ENCODE data around the gene TPX2. TPM values are rescaled to one million over a fixed set of nuclear protein-coding genes. Genes with fewer than 3 reads are reported as not detected.

TPX2 gene
- total RNA-seq, 4 donors from 2014 or later = 4.4 to 11.2 (median 9.7) TPM

- no peaks in the 10 kb centered on the region for H3K36me3 ChIP-seq
- DNase-seq (ENCODE audit: low spot score in 2 of 2) = no peak
- no peak overlapping the region for H3K4me3 ChIP-seq
- H3K4me1 ChIP-seq = peaks cover 4% of the 10 kb centered on the region
- no peaks in the 10 kb centered on the region for H3K9me3 ChIP-seq
- WGBS = 79% methylated on average over 28 of the region's 32 CpGs
- H3K27ac ChIP-seq = no peak overlapping the region
- H3K27me3 ChIP-seq = peaks cover 34% of the 10 kb centered on the region
- TF ChIP-seq POLR2A (IDR thresholded peaks at IDR 0.05) (no peak), POLR2AphosphoS5 (IDR thresholded peaks at IDR 0.05) (no peak), CTCF (IDR thresholded peaks at IDR 0.05) (no peak), EP300 (IDR thresholded peaks at IDR 0.05) (no peak)
Measured at GRCh38 chr20:31848088-31848999, 109.3 kb downstream of the TPX2 start.

- H3K4me3 ChIP-seq = no peak overlapping the region
- peaks cover 34% of the 10 kb centered on the region for H3K27me3 ChIP-seq
- TF ChIP-seq POLR2A (IDR thresholded peaks at IDR 0.05) (no peak), EP300 (IDR thresholded peaks at IDR 0.05) (no peak)
- no peaks in the 10 kb centered on the region for H3K36me3 ChIP-seq
- WGBS = 14% methylated on average over 38 of the region's 45 CpGs
- no peak overlapping the region for H3K27ac ChIP-seq
- H3K4me1 ChIP-seq = peaks cover 4% of the 10 kb centered on the region
- DNase-seq (ENCODE audit: low spot score in 2 of 2) = no peak
- H3K9me3 ChIP-seq = no peaks in the 10 kb centered on the region
Measured at GRCh38 chr20:31849306-31849930, 110.3 kb downstream of the TPX2 start.

Other genes with a start within 250 kb of the TPX2 start
- gene HM13, start 224.8 kb upstream of the TPX2 start, total RNA-seq = 10 to 100 TPM; 44.3 to 59.7 (median 54.4) TPM
- 100 to 1,000 TPM; 335 to 766 (median 507) TPM for gene ID1, start 134.0 kb upstream of the TPX2 start, total RNA-seq
- gene COX4I2, start 101.4 kb upstream of the TPX2 start, total RNA-seq = 1 to 10 TPM in 1 of 4 donors, not detected in 3; 2.7 TPM
- 100 to 1,000 TPM; 104 to 120 (median 107) TPM for gene BCL2L1, start 16.4 kb upstream of the TPX2 start, total RNA-seq
- gene MYLK2, start 80.1 kb downstream of the TPX2 start, total RNA-seq = not detected
- gene FOXS1, start 106.3 kb downstream of the TPX2 start, total RNA-seq = not detected
- gene DUSP15, start 131.2 kb downstream of the TPX2 start, total RNA-seq = 1 to 10 TPM in 3 of 4 donors, not detected in 1; 1.1 to 2.4 (median 1.1) TPM
- under 1 TPM in 2 of 4 donors, not detected in 2; 0.49 to 0.68 TPM for gene TTLL9, start 131.3 kb downstream of the TPX2 start, total RNA-seq
- gene PDRG1, start 212.8 kb downstream of the TPX2 start, total RNA-seq = 10 to 100 TPM in 1 of 4 donors, 1 to 10 TPM in 3; 5.1 to 12.3 (median 7.8) TPM
- not detected for gene XKR7, start 228.9 kb downstream of the TPX2 start, total RNA-seq